ENCODE data around the gene ZNHIT1.

The ZNHIT1 gene

GRCh38 chr7:101217388-101218235 is at the start of gene ZNHIT1, which contains the start of gene PLOD3:
Gene ZNHIT1 (plus strand): TSS chr7:101218165. CDS start chr7:101218196, 31 bp downstream.
Gene PLOD3 (minus strand): TSS chr7:101217581. CDS start chr7:101217274, 307 bp downstream.
- peak; percentile 90 for DNase-seq

- DNase-seq: no peak
Measured at GRCh38 chr7:101168412-101169049, 49.4 kb upstream of the ZNHIT1 start.

- no peak for DNase-seq
Measured at GRCh38 chr7:101169110-101169837, 48.7 kb upstream of the ZNHIT1 start.

- DNase-seq: peak; percentile 87
Measured at GRCh38 chr7:101169838-101170551, 48.0 kb upstream of the ZNHIT1 start.

- DNase-seq: no peak
Measured at GRCh38 chr7:101170617-101171441, 47.1 kb upstream of the ZNHIT1 start.

- DNase-seq: no peak
Measured at GRCh38 chr7:101171442-101171837, 46.5 kb upstream of the ZNHIT1 start.

GRCh38 chr7:101172005-101172853 is 45.7 kb upstream of the ZNHIT1 start:
- DNase-seq: no peak

- no peak for DNase-seq
Measured at GRCh38 chr7:101172854-101173751, 44.9 kb upstream of the ZNHIT1 start.

- peak; percentile 71 for DNase-seq
Measured at GRCh38 chr7:101173752-101174244, 44.2 kb upstream of the ZNHIT1 start.

GRCh38 chr7:101174322-101174854 is 43.6 kb upstream of the ZNHIT1 start:
- no peak for DNase-seq

- no peak for DNase-seq
Measured at GRCh38 chr7:101175664-101176063, 42.3 kb upstream of the ZNHIT1 start.

GRCh38 chr7:101177644-101178043 is 40.3 kb upstream of the ZNHIT1 start:
- DNase-seq: no peak

- DNase-seq: no peak
Measured at GRCh38 chr7:101179117-101179516, 38.8 kb upstream of the ZNHIT1 start.

- DNase-seq: no peak
Measured at GRCh38 chr7:101179713-101180112, 38.3 kb upstream of the ZNHIT1 start.

GRCh38 chr7:101180130-101180755 is 37.7 kb upstream of the ZNHIT1 start, which contains the start of gene NAT16:
Gene NAT16 (minus strand): TSS chr7:101180293. CDS start chr7:101174807, 5,486 bp downstream.
- no peak for DNase-seq

GRCh38 chr7:101185258-101185839 is 32.6 kb upstream of the ZNHIT1 start:
- no peak for DNase-seq

GRCh38 chr7:101186194-101186593 is 31.8 kb upstream of the ZNHIT1 start:
- no peak for DNase-seq

- DNase-seq: no peak
Measured at GRCh38 chr7:101186844-101187428, 31.0 kb upstream of the ZNHIT1 start.
